ENCODE results near the gene TFDP2.

The TFDP2 gene

DNA sequence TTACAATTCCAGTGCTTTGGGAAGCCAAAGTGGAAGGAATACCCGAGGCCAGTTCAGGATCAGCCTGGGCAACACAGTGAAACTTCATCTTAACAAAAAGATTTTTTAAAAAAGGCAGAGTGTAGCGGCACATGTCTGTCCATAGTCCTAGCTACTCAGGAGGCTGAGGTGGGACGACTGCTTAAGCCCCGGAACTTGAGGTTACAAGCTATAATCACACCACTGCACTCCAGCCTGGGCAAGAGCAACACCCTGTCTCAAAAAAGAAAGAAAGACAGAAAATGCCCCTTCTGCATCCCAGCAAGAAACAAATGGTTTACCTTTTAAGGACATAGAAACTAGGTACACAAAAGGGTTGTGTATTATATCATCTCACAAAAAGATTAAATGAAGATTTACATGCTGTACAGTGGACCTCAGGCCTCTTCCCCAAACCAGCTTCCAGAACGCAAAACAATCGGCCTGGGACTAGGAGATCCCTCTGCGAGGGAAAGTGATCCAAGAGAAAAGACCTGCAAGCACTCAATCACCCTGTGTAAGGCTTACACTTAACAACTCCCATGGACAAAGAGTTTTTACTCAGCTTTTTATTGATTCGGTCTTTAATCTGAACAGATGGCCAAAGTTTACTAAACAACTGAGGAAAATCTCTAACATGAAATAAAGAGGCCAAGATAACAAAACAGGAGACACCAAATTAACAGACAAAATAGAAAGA, 21.2 kb downstream of the TFDP2 start:
- Histone ChIP-seq H3K4me1 (ENCODE audit: control insufficient read depth, insufficient read depth, low read length) (peaks cover 6% of the 10 kb centered on the region), H3K9me3 (ENCODE audit: control insufficient read depth, insufficient read depth, low read length) (no peaks in the 10 kb centered on the region), H3K36me3 (ENCODE audit: control insufficient read depth, insufficient read depth, low read length) (no peaks in the 10 kb centered on the region), H3K4me3 (ENCODE audit: low read depth, low read length) (no peak overlapping the region), H3K27me3 (ENCODE audit: control insufficient read depth, insufficient read depth, low read length) (no peaks in the 10 kb centered on the region), H3K9ac (ENCODE audit: low read depth, low read length) (peak overlapping the region; percentile 4; the same call in 1 of the 2 replicates), H3K27ac (ENCODE audit: low read depth, low read length) (peak overlapping the region; percentile 66)

DNA sequence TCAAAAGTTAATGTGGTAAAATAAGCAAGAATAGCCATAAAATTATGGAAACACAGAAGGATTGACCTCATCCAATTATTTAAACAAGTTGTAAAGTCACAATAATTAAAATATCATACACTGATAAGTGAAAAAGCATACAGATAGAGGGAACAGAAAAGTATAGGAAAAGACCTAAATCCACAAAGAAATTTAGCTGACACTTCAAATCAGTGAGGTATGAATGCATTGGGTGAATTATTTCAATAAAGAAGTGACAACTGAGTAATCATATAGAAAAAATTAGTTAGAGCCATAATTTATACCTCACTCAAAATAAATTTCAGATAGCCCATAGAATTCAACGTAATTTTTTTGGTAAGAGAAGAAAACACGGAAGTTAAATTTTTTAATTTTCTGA, 25.1 kb downstream of the TFDP2 start:
- no peaks in the 10 kb centered on the region for H3K27me3 ChIP-seq (ENCODE audit: control insufficient read depth, insufficient read depth, low read length)
- no peak overlapping the region for H3K27ac ChIP-seq (ENCODE audit: low read depth, low read length)
- H3K4me3 ChIP-seq (ENCODE audit: low read depth, low read length): no peak overlapping the region
- H3K4me1 ChIP-seq (ENCODE audit: control insufficient read depth, insufficient read depth, low read length): peaks cover 6% of the 10 kb centered on the region
- H3K36me3 ChIP-seq (ENCODE audit: control insufficient read depth, insufficient read depth, low read length): no peaks in the 10 kb centered on the region
- no peak overlapping the region for H3K9ac ChIP-seq (ENCODE audit: low read depth, low read length)
- H3K9me3 ChIP-seq (ENCODE audit: control insufficient read depth, insufficient read depth, low read length): no peaks in the 10 kb centered on the region

- Histone ChIP-seq H3K27ac (ENCODE audit: low read depth, low read length) (no peak overlapping the region), H3K4me3 (ENCODE audit: low read depth, low read length) (no peak overlapping the region), H3K4me1 (ENCODE audit: control insufficient read depth, insufficient read depth, low read length) (peaks cover 6% of the 10 kb centered on the region; the same call in 1 of the 2 replicates), H3K36me3 (ENCODE audit: control insufficient read depth, insufficient read depth, low read length) (no peaks in the 10 kb centered on the region), H3K9ac (ENCODE audit: low read depth, low read length) (no peak overlapping the region), H3K9me3 (ENCODE audit: control insufficient read depth, insufficient read depth, low read length) (no peaks in the 10 kb centered on the region), H3K27me3 (ENCODE audit: control insufficient read depth, insufficient read depth, low read length) (no peaks in the 10 kb centered on the region)
Measured at GRCh38 chr3:142120707-142121106, 28.6 kb downstream of the TFDP2 start.

DNA sequence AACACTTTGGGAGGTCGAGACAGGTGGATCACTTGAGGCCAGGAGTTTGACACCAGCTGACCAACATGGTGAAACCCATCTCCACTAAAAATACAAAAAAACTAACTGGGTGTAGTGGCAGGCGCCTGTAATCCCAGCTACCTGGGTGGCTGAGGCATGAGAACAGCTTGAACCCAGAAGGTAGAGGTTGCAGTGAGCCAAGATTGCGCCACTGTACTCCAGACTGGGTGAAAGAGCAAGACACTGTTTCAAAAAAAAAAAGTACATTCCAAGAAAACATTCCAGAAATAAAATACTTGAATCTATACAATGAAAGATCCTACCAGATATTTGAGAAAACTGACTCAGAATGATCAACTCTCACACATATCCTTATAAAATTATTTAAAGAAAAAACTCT, 30.4 kb downstream of the TFDP2 start:
- Histone ChIP-seq H3K36me3 (ENCODE audit: control insufficient read depth, insufficient read depth, low read length) (no peaks in the 10 kb centered on the region), H3K27ac (ENCODE audit: low read depth, low read length) (no peak overlapping the region), H3K4me3 (ENCODE audit: low read depth, low read length) (no peak overlapping the region), H3K9me3 (ENCODE audit: control insufficient read depth, insufficient read depth, low read length) (no peaks in the 10 kb centered on the region), H3K4me1 (ENCODE audit: control insufficient read depth, insufficient read depth, low read length) (peaks cover 6% of the 10 kb centered on the region; the same call in 1 of the 2 replicates), H3K27me3 (ENCODE audit: control insufficient read depth, insufficient read depth, low read length) (no peaks in the 10 kb centered on the region), H3K9ac (ENCODE audit: low read depth, low read length) (no peak overlapping the region)

GRCh38 chr3:142117056-142117851, 32.1 kb downstream of the TFDP2 start:
- Histone ChIP-seq H3K4me1 (ENCODE audit: control insufficient read depth, insufficient read depth, low read length) (peaks cover 6% of the 10 kb centered on the region; the same call in 1 of the 2 replicates), H3K4me3 (ENCODE audit: low read depth, low read length) (no peak overlapping the region), H3K36me3 (ENCODE audit: control insufficient read depth, insufficient read depth, low read length) (no peaks in the 10 kb centered on the region), H3K27ac (ENCODE audit: low read depth, low read length) (no peak overlapping the region), H3K9me3 (ENCODE audit: control insufficient read depth, insufficient read depth, low read length) (no peaks in the 10 kb centered on the region), H3K9ac (ENCODE audit: low read depth, low read length) (no peak overlapping the region), H3K27me3 (ENCODE audit: control insufficient read depth, insufficient read depth, low read length) (no peaks in the 10 kb centered on the region)

DNA sequence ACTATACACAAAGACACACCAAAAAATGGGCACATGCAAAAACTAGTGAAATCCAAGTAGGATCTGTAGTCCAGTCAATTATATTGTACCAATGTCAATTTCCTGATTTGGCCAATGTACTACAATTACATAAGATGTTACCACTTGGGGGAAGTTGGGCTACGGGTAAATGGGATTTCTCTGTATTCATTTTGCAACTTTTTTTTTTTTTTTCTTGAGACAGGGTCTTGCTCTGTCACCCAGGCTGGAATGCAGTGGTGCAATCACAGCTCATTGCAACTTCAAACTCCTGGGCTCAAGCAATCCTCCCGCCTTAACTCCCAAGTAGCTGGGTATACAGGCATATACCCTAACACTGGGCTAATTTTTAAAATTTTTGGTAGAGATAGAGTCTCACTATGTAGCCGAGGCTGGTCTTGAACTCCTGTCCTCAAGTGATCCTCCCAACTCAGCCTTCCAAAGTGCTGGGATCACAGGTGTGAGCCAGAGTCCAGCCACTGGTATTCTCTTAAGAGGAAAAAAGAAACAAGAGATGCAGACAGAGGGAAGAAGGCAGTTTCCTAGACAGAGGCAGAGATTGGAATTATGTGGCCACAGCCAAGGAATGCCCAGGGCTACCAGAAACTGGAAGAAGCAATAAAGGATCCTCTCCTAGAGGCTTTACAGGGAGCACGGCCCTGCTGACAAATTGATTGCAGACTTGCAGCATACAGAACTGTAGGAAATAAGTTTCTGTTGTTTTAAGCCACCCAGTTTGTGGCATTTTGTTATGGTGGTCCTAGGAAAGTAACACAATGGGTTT, 33.3 kb downstream of the TFDP2 start:
- no peak overlapping the region for H3K27ac ChIP-seq (ENCODE audit: low read depth, low read length)
- H3K4me1 ChIP-seq (ENCODE audit: control insufficient read depth, insufficient read depth, low read length): peaks cover 6% of the 10 kb centered on the region; the same call in 1 of the 2 replicates
- no peak overlapping the region for H3K9ac ChIP-seq (ENCODE audit: low read depth, low read length)
- no peaks in the 10 kb centered on the region for H3K27me3 ChIP-seq (ENCODE audit: control insufficient read depth, insufficient read depth, low read length)
- no peaks in the 10 kb centered on the region for H3K9me3 ChIP-seq (ENCODE audit: control insufficient read depth, insufficient read depth, low read length)
- H3K36me3 ChIP-seq (ENCODE audit: control insufficient read depth, insufficient read depth, low read length): no peaks in the 10 kb centered on the region
- H3K4me3 ChIP-seq (ENCODE audit: low read depth, low read length): no peak overlapping the region

DNA sequence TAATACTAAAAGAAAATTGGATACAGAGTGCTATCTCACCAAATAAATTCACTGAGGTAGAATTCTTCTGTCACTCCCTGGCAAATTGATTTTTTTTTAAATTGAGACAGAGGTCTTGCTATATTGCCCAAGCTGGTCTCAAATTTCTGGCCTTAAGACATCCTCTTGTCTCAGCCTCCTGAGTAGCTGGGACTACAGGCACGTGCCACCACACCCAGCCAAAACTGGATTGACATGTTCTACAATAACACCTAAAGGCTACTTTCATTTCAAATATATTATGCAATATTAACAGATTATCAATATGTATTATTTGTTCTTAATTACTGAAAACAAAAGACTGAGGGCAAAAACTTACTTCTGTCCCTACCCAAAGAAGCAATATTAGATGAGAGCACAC, 36.7 kb downstream of the TFDP2 start:
- H3K4me3 ChIP-seq (ENCODE audit: low read depth, low read length): no peak overlapping the region
- no peaks in the 10 kb centered on the region for H3K27me3 ChIP-seq (ENCODE audit: control insufficient read depth, insufficient read depth, low read length)
- H3K27ac ChIP-seq (ENCODE audit: low read depth, low read length): no peak overlapping the region
- no peaks in the 10 kb centered on the region for H3K36me3 ChIP-seq (ENCODE audit: control insufficient read depth, insufficient read depth, low read length)
- H3K9me3 ChIP-seq (ENCODE audit: control insufficient read depth, insufficient read depth, low read length): no peaks in the 10 kb centered on the region
- no peak overlapping the region for H3K9ac ChIP-seq (ENCODE audit: low read depth, low read length)
- H3K4me1 ChIP-seq (ENCODE audit: control insufficient read depth, insufficient read depth, low read length): no peaks in the 10 kb centered on the region

GRCh38 chr3:142106548-142106947, 42.8 kb downstream of the TFDP2 start:
- no peaks in the 10 kb centered on the region for H3K36me3 ChIP-seq (ENCODE audit: control insufficient read depth, insufficient read depth, low read length)
- H3K9me3 ChIP-seq (ENCODE audit: control insufficient read depth, insufficient read depth, low read length): no peaks in the 10 kb centered on the region
- H3K4me3 ChIP-seq (ENCODE audit: low read depth, low read length): no peak overlapping the region
- no peaks in the 10 kb centered on the region for H3K4me1 ChIP-seq (ENCODE audit: control insufficient read depth, insufficient read depth, low read length)
- no peak overlapping the region for H3K27ac ChIP-seq (ENCODE audit: low read depth, low read length)
- H3K9ac ChIP-seq (ENCODE audit: low read depth, low read length): no peak overlapping the region
- no peaks in the 10 kb centered on the region for H3K27me3 ChIP-seq (ENCODE audit: control insufficient read depth, insufficient read depth, low read length)

- Histone ChIP-seq H3K36me3 (ENCODE audit: control insufficient read depth, insufficient read depth, low read length) (no peaks in the 10 kb centered on the region), H3K9me3 (ENCODE audit: control insufficient read depth, insufficient read depth, low read length) (no peaks in the 10 kb centered on the region), H3K27ac (ENCODE audit: low read depth, low read length) (no peak overlapping the region), H3K27me3 (ENCODE audit: control insufficient read depth, insufficient read depth, low read length) (no peaks in the 10 kb centered on the region), H3K9ac (ENCODE audit: low read depth, low read length) (no peak overlapping the region), H3K4me1 (ENCODE audit: control insufficient read depth, insufficient read depth, low read length) (no peaks in the 10 kb centered on the region), H3K4me3 (ENCODE audit: low read depth, low read length) (no peak overlapping the region)
Measured at GRCh38 chr3:142105991-142106390, 43.4 kb downstream of the TFDP2 start.

- no peaks in the 10 kb centered on the region for H3K27me3 ChIP-seq (ENCODE audit: control insufficient read depth, insufficient read depth, low read length)
- H3K9ac ChIP-seq (ENCODE audit: low read depth, low read length): no peak overlapping the region
- no peaks in the 10 kb centered on the region for H3K36me3 ChIP-seq (ENCODE audit: control insufficient read depth, insufficient read depth, low read length)
- no peak overlapping the region for H3K4me3 ChIP-seq (ENCODE audit: low read depth, low read length)
- no peaks in the 10 kb centered on the region for H3K9me3 ChIP-seq (ENCODE audit: control insufficient read depth, insufficient read depth, low read length)
- H3K27ac ChIP-seq (ENCODE audit: low read depth, low read length): no peak overlapping the region
- no peaks in the 10 kb centered on the region for H3K4me1 ChIP-seq (ENCODE audit: control insufficient read depth, insufficient read depth, low read length)
Measured at GRCh38 chr3:142104763-142105162, 44.6 kb downstream of the TFDP2 start.

Measured in HUES48 (cell line).